H7 (cell line): Measurements from ENCODE around the gene TMTC2. TPM values are rescaled to one million over a fixed set of nuclear protein-coding genes. Genes with fewer than 3 reads are reported as not detected.

ENCODE experiments used
- DNase-seq: peaks from one replicate; pipeline ENCODE4 v3.0.0; 2012
- H3K27me3 ChIP-seq: 2 replicates; pipeline ENCODE4 v1.6.0; 2011; ENCODE audit warnings: mild to moderate bottlenecking, low read length; ENCODE audit not compliant: control insufficient read depth, insufficient read depth
- H3K36me3 ChIP-seq: replicated peaks from 2 replicates; pipeline ENCODE4 v1.5.1; 2011; ENCODE audit warnings: low read length; ENCODE audit not compliant: control insufficient read depth, insufficient read depth
- H3K4me3 ChIP-seq: 2 replicates; pipeline ENCODE4 v1.5.1; 2011; ENCODE audit warnings: low read depth, mild to moderate bottlenecking, control low read depth, low read length, moderate library complexity; ENCODE audit not compliant: insufficient read depth
- total RNA-seq: library from RNA; depleted of rRNA; stranded (reverse); fragments of >200 nt; shearing (Covaris generic); gene quantifications from 2 replicates; pipeline ENCODE4 v1.2.3, GENCODE V29; 2014

Gene TMTC2
- total RNA-seq, 1 experiment from 2014 or later = 3.7 TPM

- DNase-seq = no peak
- Histone ChIP-seq H3K36me3 (no peaks in the 10 kb centered on the region), H3K27me3 (no peaks in the 10 kb centered on the region), H3K4me3 (no peak overlapping the region)
These were observed 435.9 kb downstream of the TMTC2 start for GRCh38 chr12:83122623-83122934.

GRCh38 chr12:83123039-83123438, 436.3 kb downstream of the TMTC2 start:
- no peak for DNase-seq
- Histone ChIP-seq H3K36me3 (no peaks in the 10 kb centered on the region), H3K4me3 (no peak overlapping the region), H3K27me3 (no peaks in the 10 kb centered on the region)

DNA sequence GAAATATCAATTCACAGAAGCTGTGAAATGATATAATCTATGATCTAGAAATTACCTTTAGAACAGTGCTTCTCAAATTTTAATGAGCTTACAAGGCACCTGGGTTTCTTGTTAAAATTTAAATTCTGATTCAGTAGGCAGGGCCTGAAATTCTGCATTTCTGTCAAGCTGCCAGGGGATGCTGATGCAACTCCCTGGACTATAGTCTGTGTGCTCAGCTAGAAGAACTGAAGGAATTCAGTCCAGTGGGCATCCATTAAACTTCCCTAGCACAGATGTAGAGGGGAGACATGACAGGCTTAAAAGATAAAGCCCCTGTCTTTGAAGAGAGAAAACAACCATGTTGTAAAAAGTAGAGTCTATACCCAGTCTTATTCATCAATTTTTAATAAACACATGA, 441.8 kb downstream of the TMTC2 start:
- Histone ChIP-seq H3K36me3 (no peaks in the 10 kb centered on the region), H3K27me3 (no peaks in the 10 kb centered on the region), H3K4me3 (no peak overlapping the region)
- no peak for DNase-seq

DNA sequence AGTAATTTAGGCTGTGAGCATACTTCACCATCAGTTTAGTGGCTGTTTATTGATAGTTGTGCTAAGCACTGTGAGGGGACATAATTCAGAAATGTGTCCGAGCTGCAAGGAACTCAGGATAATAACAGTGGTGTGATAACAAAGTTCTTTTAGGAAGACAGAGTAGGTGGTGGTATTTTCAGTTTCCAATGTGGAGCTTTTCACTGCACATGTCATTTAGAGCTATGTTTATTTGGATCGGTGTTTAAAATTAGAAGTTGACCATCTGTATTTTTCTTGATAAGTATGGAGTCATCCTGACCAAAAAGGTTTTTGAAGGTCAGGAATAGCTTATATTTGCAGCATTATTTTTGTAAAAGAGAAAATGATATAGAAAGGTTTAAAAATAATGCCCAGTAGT, 443.5 kb downstream of the TMTC2 start:
- H3K27me3 ChIP-seq = no peaks in the 10 kb centered on the region
- no peak overlapping the region for H3K4me3 ChIP-seq
- no peaks in the 10 kb centered on the region for H3K36me3 ChIP-seq
- no peak for DNase-seq

- DNase-seq = no peak
- Histone ChIP-seq H3K27me3 (no peaks in the 10 kb centered on the region), H3K36me3 (no peaks in the 10 kb centered on the region), H3K4me3 (no peak overlapping the region)
These were observed 445.7 kb downstream of the TMTC2 start for GRCh38 chr12:83132360-83132759.

DNA sequence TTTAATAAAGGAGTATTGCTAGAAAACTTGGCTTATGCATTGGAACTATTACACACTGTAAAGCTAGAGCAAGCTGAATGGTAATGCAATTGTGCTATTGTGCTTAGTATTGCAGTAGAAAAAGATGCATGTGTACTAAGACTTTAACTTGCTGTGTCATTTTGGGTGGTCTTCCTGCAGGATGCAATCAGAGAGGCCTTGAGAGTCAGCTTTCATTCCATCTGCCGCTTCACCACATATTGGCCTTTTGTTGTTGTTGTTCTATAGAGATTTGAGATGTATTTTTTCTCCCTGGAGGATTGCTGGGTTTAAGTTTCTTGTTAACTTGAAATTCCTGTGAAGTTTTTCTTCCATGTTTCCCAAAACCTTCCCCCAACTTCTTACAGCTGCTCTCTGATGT, 449.7 kb downstream of the TMTC2 start:
- Histone ChIP-seq H3K4me3 (no peak overlapping the region), H3K36me3 (no peaks in the 10 kb centered on the region), H3K27me3 (no peaks in the 10 kb centered on the region)
- DNase-seq = no peak

DNA sequence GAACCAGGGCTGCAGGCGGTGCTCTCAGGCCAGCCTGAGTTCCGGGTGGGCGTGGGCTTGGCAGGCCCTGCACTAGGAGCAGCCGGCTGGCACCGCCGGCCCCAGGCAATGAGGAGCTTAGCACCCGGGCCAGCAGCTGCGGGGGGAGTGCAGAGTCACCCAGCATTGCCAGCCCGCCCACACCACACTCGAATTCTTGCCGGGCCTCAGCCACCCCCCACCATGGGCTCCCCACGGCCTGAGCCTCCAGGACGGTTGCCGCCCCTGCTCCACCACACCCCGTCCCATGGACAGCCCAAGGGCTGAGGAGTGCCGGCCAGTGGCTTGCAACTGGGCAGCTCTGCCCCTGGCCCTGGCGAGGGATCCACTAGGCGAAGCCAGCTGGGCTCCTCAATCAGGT, 453.4 kb downstream of the TMTC2 start:
- peak; percentile 11 for DNase-seq
- H3K36me3 ChIP-seq = no peaks in the 10 kb centered on the region
- no peaks in the 10 kb centered on the region for H3K27me3 ChIP-seq
- no peak overlapping the region for H3K4me3 ChIP-seq

DNA sequence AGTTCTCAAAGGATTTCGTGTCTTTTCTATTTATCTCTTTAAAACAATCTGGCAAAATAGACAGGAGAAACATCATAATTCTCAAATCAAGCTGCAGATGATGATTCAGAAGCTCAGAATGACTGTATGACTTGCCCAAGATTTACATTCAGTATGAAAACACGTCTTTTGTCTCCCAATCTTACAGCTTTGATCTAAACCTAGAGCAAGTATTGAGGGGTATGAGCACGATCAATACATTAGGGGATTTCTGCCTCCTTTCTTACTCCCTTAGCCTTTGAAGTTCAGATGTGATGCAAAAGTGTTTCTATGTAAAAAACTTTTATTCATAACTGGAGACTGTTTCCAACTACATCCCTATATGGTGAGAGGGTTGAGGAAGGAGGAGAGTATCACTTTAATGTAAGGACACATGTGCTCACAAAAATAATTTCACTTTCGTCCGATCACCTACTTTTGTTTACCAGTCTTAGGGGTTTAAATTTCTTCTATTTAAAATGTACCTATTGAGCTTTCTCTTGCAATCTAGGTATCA, 454.8 kb downstream of the TMTC2 start:
- Histone ChIP-seq H3K36me3 (no peaks in the 10 kb centered on the region), H3K4me3 (no peak overlapping the region), H3K27me3 (no peaks in the 10 kb centered on the region)
- no peak for DNase-seq

- H3K36me3 ChIP-seq = no peaks in the 10 kb centered on the region
- no peak overlapping the region for H3K4me3 ChIP-seq
- no peak for DNase-seq
- H3K27me3 ChIP-seq = no peaks in the 10 kb centered on the region
These were observed 456.2 kb downstream of the TMTC2 start for GRCh38 chr12:83142914-83143313.

GRCh38 chr12:83143950-83144349, 457.2 kb downstream of the TMTC2 start:
- Histone ChIP-seq H3K27me3 (no peaks in the 10 kb centered on the region), H3K36me3 (no peaks in the 10 kb centered on the region), H3K4me3 (no peak overlapping the region)
- DNase-seq = no peak

- Histone ChIP-seq H3K4me3 (no peak overlapping the region), H3K27me3 (no peaks in the 10 kb centered on the region), H3K36me3 (no peaks in the 10 kb centered on the region)
- no peak for DNase-seq
These were observed 458.7 kb downstream of the TMTC2 start for GRCh38 chr12:83145325-83145840.

DNA sequence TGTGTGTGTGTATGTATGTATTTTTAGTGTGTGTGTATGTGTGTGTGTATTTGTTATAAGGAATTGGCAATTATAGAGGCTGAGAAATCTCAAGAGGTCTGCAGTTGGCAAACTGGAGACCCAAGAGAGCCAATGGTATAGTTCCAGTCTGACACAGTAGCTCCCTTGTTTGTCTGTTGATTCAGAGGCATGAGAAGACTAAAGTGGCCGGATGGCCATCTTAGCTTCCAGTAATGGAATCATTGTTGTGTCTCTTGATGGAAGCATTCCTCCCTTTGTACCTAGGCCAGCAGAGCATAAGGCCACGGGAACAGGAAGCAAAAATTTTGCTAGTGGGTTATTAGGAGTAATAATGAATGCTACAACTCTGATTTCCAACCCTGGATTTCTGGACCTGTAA, 460.6 kb downstream of the TMTC2 start:
- H3K36me3 ChIP-seq = no peaks in the 10 kb centered on the region
- no peak overlapping the region for H3K4me3 ChIP-seq
- no peak for DNase-seq
- H3K27me3 ChIP-seq = no peaks in the 10 kb centered on the region

DNA sequence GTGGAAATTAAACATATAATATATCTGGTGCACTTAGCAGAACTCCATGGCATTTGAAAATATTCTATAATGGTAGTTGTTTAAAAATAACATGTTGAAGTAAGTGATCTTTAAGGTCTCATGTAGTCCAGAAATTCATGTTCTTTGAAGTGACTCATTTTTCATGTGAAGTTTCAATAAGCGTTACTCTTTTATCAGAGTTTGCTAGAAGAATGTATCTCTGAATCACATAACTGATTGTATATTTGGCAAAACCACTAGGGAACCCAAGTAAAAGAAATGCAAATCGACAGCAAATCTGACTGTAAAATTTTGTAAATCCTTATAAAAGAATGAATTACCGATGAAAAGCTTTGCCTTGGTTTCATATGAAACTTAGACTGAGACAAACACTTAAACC, 463.3 kb downstream of the TMTC2 start:
- Histone ChIP-seq H3K4me3 (no peak overlapping the region), H3K36me3 (no peaks in the 10 kb centered on the region), H3K27me3 (no peaks in the 10 kb centered on the region)
- no peak for DNase-seq

GRCh38 chr12:83150465-83151189, 463.9 kb downstream of the TMTC2 start:
- H3K27me3 ChIP-seq = no peaks in the 10 kb centered on the region
- no peaks in the 10 kb centered on the region for H3K36me3 ChIP-seq
- DNase-seq = no peak
- H3K4me3 ChIP-seq = no peak overlapping the region

GRCh38 chr12:83153177-83153576, 466.5 kb downstream of the TMTC2 start:
- no peaks in the 10 kb centered on the region for H3K27me3 ChIP-seq
- no peak overlapping the region for H3K4me3 ChIP-seq
- no peaks in the 10 kb centered on the region for H3K36me3 ChIP-seq
- DNase-seq = no peak

DNA sequence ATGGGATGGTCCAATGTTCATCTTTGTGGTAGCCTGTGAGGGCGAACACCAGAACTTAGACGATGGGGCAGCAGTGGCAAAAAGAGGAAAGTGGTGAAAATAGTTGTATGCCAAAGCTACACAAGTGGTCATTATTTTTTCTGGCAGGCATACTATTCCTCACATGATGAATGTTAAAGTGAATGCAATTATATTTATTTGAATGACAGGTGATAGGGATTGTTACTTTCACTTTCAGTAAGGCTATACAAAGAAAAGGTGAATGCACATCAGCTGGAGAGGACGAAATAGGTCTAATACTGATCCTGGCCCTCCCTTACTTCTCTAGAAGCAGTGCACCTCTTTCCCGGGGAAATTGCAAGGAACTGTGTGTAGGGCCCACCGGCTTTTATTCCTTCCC, 470.1 kb downstream of the TMTC2 start:
- H3K36me3 ChIP-seq = no peaks in the 10 kb centered on the region
- H3K4me3 ChIP-seq = no peak overlapping the region
- DNase-seq = no peak
- H3K27me3 ChIP-seq = no peaks in the 10 kb centered on the region
